NCI-H460 (cell line): ENCODE measurements around the gene PHACTR1. TPM values are rescaled to one million over a fixed set of nuclear protein-coding genes. Genes with fewer than 3 reads are reported as not detected.

ENCODE experiments used
- DNase-seq: peaks from one replicate; pipeline ENCODE4 v3.0.0-alpha.2; 2016; ENCODE audit warnings: low read depth; ENCODE audit errors: extremely low read depth
- total RNA-seq: library from RNA; depleted of rRNA; stranded (reverse); fragments of >200 nt; shearing (Covaris generic); gene quantifications from 2 replicates; pipeline ENCODE4 v1.2.3, GENCODE V29; 2014

Gene PHACTR1
- total RNA-seq, 1 experiment from 2014 or later: not detected

DNA sequence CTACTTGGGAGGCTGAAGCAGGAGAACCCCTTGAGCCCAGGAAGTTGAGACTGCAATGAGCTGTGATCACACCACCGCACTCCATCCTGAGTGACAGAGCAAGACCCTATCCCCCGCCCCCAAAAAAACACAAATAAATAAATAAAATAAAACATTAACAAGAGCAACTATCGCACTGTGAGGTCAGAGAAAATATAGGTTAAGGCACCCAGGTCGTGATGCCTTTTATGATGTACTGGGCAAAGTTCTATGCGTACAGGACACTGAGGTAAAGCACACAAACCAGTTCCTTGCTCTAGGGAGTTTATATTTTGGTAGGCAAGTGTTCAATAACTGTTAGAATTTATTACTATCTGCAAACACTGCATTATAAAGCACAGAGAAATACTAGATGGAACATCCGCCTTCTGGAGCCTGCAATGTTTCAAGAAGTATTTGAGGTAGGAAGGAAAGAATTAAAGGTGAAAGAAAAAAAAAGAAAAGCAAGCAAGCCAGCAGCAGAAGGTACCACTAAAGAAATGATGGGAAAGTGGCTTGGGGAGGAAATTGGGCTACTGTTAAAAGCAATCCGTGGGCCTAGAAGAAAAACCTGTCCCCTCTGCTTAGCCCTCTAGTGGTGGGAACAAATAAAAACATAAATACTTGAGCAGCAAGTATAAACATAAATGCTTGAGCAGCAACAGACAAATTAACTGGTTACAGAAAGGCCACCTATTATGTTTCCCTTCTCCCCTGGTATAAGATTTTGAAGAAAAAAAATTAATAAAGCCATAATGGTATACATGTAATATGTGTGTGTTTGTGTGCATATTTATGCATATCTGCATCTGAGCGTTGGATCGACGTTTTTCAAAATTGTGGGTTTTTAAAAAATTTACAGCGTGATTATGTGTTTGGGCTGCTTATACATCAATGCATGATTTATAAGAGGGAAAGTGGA, 128.0 kb downstream of the PHACTR1 start:
- peak; percentile 15 for DNase-seq

DNA sequence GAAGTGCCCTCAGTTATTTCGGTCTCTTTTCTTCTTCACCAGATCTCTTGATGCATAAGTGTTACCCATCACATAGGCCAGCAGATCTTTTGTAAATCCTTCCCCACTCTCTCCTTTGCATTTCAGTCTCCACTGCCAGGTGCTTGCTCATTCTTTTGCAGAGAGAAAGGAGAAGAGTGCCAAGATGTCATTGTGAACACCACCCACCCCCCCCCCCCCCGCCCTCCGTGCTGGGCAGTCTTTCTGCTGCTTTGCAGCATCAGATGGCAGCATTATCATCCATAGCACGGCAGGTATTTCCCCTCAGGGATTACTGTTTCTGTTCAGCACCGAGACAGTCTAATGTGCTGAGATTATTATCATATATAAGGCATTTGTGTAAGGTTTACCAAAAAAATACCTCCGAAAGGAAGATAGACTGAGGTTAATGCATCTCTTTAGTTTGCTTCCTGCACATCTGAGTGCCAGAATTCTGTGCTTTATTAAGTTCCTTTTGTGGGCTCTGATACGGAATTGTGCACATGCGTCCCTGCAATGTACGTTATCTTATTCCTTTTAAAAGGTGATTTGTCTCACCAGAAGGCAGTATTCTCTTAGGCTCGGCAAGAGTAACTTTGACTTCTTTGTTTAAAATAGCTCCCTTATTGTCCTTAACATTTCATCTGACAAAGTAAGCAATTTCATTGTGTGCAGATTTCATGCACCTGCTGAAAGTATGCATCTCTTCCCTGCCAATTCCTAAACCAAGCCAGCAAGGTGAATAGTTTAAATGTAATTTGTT, 128.8 kb downstream of the PHACTR1 start:
- no peak for DNase-seq

DNA sequence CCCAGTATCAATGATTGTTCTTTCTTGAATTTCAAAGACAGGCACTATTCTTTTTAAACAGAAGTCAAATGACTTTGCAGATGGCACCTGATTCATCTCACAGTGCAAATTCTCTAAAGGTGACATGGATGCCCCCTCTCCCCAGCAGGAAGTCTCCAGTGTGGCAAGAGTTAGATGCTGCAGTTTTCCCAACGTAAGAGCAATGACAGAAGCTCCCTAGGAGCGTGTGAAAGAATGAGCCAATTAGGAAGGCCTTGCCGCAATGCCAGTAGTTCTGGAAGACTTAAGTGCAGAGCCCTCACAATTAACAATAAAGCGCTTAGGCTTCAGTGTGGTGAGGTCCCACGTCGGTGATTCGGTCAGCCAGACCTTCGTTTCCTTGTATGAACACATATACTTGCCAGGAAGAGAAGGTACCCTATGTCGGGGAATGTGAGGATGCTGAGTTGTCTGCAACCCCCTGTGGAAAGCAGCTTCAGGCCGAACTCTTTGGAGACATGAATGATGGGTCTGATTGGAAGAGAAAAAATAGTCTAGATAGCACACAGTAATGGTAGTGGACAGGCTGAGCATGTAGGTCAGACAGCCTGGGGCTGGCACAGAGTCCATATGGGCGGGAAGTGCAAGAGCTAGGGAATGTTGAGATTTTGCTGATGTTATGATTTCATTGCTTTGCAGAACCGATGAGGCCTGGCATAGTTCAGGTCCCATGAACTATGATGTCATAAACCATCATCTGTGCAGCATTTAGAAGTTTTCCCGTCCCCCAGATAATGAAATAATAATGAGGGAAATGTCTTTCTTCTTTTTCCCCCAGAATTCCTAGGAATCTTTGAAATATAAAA, 132.6 kb downstream of the PHACTR1 start:
- no peak for DNase-seq

DNA sequence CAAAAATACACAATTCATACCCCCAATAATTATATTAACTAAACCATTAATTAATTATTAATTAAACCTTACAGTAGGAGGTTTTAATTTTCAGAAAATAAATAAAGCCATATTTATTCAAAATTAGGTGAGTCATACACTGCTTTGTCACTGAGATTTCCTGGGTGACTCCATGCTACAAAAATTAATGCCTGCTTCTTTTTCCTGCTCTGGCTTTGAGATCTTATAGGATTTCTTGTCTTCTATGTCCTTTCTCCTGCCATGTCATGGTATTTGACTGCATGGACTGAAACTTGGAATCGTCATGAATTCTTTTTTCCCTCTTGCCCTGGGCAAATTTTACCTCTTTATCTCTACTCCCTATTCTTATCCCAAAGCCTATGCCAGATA, 133.2 kb downstream of the PHACTR1 start:
- DNase-seq: no peak

DNA sequence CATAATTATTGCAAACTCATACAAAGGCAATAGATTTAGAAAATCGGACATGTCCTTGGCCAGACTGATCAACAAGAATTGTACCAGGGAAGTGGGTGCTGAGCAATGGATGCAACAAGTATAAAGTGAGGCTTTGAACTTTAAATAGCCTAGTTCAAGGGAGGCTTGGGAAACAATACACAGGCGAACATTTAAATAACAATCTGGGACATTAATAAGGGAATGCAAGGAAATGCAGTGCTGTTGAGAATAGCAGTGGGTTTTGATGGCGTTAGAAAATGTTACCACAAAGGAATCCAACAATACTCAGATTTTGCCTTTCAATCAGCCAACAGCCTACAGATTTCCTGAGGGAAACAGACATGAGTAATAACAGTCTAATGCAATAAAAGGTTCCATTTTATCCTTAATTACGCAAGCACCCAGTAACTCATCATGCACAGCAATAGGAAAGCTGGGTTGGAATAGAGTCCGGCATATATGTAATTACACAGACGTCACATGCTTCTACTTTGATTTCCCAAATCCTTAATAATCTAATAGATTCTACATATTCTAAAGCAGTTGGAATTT, 134.6 kb downstream of the PHACTR1 start:
- DNase-seq: no peak

DNA sequence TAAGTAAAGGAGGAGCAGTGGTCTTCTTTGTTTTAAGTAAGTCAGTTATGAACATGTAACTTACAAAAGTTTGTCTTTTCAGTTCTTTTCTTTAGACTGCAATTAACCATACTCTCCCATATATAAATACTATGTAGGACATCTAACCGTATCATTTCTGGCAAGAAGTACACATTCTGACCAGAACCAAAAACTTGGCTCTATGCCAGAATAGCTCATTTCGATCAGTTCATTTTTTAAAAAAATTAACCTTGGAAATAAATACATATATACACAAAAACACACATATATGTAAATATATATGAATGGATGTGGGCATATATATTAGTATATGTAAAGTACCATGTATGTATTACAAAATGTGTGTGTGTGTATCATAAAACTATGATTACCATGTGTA, 145.0 kb downstream of the PHACTR1 start:
- DNase-seq: no peak

DNA sequence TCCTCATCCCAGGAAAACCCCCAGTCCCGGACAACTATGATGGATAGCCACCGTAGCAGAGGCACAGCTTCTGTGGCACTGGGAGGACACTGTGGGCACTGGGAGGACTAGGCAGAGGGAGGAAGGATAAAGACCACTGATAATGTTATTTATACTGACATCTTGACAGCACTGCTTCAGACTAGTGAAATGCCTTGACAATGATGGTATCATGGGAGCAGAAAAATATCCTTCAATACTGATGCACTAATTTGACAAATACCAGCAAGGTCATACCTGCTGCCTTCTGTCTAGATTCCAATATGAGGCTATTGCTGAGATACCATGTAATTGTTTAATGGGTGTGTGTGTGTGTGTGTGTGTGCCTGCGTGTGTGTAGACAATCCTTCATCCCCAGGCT, 148.6 kb downstream of the PHACTR1 start:
- DNase-seq: no peak

DNA sequence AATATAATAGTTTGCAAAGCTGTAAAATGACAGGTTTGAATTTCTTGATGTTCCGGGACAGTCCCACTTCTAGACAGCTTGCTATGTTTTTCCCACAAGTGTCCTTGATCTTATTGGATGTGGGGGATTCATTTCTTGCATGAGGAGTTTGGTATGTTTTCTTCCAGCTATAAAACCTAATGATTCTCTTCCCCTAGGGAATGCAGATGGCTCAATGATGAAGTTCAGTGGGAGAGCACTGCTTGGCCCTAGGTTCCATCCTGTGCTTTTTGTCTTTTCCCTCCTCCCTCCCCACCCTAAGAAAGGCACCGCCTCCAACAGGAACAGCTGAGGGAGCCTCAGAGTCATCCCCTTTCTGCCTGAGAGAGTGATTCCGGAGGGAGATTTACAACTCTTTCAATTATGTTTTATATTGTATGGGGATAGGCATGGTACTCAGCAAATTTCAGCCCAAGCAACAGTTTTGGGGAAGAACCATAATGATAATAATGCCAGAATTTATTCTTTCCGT, 149.2 kb downstream of the PHACTR1 start:
- DNase-seq: no peak

DNA sequence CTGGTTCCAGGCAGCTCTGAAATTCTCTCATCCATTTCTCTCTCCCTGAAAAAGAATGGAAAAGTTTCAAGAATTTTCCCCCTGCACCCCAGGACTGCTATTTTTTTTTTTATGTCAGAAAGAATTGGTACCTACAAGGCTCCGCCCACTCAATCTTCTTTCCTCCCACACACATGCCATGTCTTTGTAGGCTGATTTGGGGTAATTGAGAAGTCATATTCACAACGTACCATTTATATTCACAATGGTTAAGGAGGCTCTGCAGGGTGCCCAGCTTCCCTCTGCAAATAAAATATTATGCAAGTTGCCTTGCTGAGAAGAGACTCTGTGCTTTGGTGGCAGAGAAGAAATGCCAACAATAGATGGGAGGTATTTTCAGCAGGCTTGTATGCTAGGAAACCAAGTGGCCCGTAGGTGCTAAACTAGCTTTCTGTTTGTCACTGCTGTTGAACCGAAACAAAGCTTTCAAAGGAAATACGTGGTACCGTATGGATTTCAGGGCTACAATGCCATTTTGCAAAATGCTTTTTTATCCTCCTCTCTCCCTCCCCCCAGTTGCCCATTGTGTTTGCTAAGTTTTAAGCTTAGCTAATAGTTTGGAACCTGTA, 150.0 kb downstream of the PHACTR1 start:
- DNase-seq: no peak

DNA sequence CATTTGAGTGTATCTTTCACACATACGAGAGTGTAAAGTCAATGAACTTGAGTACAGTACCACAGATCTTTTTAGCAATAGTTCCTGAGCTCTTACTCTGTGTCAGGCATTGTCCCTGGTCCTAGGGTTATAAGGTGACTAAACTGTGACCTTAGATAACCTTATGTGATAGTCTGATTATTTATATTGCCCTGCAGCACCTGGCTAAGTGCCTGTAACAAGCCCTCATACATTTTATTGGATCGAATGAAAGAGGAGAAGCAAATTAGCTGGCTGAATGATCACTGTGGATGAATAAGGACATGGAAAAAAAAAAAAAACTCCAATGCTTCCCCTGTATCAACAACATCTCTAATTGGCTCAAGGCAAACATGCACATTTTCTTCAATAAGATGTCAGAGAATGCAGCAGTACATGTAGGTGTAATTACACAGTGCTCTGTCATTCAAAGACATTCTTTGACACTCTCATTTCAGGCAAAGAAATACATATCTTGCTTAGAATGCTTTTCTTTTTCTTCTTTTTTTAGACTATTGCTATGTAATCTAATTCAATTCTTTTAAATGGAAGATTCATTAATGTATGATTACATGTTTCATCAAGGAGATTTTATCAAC, 153.4 kb downstream of the PHACTR1 start:
- no peak for DNase-seq

DNA sequence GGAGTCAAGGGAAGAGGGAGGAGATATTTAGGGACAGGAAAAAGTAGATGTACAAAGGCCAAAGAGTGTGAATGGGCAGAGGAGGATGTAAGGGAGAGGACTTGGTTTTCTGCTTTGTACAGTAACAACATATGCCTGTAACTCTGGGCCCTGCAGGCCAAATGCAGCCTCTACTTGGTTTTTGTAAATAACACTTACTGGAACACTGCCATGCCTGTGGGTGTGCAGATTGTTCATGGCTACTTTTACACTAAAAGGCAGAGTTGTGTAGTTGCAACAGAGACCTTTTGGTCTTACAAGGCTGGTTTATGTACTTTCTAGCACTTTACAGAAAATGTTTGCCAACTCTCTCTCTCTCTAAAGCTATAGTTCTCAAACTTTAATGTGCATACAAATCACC, 157.1 kb downstream of the PHACTR1 start:
- DNase-seq: no peak

DNA sequence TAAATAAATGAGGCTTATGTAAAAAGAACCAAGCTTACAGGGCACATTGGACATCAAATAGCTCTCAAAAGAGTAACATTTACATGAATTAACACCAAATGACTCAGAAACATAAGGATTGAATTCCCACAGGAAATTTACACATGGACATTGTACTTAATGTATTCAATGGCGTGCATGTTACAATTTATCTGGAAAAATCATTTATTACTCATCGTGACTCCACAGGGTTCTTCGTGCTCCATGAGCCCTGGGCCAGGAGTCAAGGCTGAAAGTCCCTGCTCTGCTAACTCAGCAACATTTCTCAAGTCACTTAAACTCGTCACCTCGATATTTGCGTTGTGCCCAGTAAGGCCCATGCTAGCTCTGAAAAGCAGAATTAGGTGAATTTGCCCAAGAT, 158.5 kb downstream of the PHACTR1 start:
- no peak for DNase-seq

DNA sequence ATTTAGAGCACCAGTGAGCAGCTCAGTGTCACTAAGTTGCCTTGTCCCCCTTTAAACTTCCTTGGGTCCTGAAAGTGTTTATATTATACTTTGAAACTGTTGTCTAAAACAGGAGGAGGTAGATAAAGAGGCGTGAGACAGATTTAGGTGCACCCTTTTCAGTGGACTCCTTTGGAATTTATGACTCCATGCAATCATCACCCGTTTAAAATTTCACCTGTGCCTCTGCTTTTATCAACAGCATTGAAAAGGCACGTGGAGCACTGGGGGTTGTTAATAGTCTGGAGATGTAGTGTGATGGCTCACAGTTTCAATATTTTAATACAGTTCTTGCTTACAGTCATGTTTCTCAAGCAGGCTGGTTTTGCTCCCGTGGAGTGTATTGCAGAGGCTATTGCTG, 162.2 kb downstream of the PHACTR1 start:
- no peak for DNase-seq

DNA sequence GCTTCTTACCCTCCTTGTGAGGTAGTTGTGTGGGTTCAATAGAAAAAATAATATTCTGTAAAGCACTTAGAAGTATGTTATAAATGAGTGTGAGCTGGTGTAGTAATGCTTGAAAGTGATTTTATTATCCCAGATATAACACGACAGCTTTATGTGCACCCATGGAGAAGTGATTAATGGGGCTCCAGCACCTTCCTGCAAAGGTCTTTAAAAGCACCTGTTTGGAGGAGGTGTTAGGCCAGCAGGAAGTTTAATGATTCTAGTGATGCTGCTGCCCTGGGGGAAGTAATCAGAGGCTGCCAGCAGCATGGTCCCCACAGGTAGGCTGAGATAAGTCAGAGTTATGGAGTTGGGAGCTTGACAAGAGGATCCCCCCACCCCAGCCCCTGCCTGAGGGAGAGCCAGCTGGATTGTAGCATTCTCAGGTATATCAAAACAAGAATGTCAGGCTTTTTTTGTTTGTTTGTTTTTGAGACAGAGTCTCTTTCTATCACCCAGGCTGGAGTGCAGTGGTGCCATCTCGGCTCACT, 166.3 kb downstream of the PHACTR1 start:
- no peak for DNase-seq

DNA sequence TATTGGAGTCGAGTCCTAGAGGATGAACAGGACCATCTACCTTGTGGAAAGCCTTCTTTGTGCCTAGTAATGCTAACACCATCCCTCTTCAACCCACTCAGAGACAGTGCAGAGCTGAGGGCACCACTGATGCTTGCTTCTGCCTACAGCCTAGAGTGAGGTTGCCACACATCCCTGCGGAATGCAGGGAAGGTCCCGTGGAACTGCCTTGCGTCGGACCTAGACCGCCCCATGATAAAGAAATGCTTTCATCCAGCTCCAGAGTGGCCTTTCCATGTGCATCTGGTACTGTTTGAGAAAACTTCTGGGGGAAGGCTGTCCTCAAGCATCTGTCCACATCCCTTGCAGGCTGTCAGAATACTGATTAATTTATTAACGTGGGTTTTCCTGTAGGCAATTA, 168.4 kb downstream of the PHACTR1 start:
- DNase-seq: no peak

DNA sequence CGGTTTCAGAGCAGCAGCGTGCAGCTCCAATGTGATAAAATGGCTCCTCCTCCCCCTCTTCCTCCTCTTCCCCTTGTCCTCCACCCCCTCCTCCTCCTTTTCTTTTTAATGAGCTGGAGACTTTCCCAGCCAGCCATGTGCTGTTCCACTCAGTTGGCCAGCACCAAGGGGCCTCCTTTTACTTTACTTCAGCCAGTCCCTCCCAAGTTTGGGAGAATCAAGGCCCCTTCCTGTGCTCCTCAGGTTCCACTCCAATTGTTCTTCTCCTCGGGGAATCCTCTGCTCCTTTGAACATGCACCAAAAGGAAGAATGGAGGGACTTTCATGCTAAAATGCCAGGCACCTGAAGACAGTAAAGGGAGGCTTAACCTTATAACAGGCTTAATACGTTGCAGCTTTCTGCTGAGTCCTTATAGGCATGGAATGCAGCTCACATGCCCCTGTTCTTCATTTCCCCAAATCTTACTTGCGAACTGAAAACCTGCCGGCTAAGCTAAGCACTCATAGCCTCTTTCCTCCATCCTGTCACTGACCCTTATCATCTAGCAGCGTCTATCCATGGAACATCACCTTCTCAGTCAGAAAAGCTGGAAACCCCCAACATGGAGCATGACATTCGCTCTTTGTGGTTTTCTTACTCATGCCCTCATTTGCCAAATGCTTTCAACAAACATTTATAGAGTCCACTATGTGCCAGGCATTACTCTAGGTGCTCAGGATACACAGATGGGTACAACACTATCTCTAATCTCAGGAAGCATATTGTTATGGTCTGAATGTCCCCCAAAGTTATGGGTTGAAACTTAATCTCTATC, 170.6 kb downstream of the PHACTR1 start:
- DNase-seq: no peak

DNA sequence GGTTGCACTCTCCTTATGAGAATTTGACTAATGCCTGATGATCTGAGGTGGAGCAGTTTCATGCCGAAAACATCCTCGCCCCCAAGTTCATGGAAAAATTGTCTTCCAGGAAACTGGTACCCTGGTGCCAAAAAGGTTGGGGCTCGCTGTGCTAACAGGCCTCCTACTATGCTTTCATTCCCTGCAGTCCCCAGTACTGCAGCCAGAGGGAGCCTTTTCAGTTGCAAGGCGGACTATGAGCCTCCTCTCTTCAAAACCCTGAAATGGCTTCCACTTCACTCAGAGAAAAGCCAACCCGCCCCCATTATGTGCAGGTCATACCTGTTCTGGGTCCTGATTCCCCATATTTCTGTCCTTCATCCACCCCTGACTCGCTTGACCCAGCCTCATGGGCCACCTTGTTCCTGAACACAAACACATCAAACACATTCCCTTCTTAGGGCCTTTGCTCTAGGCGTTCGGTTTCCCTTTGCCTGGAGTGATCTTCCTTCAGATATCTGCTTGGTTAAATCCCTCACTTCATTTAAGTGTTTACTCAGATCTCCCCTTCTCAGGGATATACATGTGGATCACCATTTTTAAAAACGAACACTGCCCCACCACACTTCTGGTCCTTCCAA, 173.7 kb downstream of the PHACTR1 start:
- DNase-seq: no peak

DNA sequence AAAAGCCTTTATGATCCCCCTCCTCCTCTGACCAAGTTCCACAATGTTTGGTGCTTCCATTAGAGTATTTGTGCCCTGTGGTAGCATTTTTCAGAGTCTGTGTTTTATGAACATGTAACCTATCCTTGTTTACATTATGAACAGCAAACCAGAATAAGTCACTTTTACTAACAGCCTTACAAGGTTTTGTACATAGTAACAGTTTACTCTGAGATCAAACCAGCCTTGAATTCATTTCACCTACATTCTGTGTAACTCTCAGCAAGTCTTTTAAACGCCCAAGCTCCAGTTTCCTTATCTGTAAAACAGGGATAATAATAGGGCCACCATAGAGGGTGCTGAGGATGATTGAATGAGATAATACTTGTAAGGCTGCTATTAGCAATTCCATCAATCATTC, 175.0 kb downstream of the PHACTR1 start:
- no peak for DNase-seq
